ENCODE data around the gene SPOCK1.

SPOCK1 gene

GRCh38 chr5:137069358-137069757, 429.8 kb downstream of the SPOCK1 start:
- TF ChIP-seq, protein P1, sequence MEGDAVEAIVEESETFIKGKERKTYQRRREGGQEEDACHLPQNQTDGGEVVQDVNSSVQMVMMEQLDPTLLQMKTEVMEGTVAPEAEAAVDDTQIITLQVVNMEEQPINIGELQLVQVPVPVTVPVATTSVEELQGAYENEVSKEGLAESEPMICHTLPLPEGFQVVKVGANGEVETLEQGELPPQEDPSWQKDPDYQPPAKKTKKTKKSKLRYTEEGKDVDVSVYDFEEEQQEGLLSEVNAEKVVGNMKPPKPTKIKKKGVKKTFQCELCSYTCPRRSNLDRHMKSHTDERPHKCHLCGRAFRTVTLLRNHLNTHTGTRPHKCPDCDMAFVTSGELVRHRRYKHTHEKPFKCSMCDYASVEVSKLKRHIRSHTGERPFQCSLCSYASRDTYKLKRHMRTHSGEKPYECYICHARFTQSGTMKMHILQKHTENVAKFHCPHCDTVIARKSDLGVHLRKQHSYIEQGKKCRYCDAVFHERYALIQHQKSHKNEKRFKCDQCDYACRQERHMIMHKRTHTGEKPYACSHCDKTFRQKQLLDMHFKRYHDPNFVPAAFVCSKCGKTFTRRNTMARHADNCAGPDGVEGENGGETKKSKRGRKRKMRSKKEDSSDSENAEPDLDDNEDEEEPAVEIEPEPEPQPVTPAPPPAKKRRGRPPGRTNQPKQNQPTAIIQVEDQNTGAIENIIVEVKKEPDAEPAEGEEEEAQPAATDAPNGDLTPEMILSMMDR (IDR thresholded peaks at IDR 0.05; ENCODE audit: control extremely low read depth, extremely low read depth, low read depth, missing control alignments), result no peak
- DNase-seq (ENCODE audit: extremely low spot score), result no peak
- ChIA-PET CTCF (interaction anchor here (1.6 kb wide), 1 partner anchor 9 kb away, joined by 4 read pairs; no protein-coding TSS in a partner anchor), POLR2A (no interaction called here)

DNA sequence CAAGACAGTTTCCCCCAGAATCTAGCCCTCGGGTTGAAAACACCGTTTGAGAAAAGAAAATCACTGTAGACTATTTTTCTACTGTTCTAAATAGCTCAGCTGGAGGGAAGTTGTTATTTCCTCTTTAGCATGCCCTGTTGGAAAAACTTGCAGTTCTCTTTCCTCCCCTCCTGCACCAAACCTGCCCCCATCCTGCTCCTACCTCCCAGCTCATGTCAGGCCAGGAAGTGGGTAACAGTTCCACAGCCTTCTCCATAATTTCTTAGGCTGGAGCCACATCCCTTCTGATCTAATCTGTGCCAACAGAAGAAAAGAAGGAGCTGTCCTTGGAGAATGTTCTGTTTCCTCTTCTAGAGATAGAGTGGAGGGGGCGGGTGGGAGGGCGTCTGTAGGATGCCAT, 437.7 kb downstream of the SPOCK1 start:
- ChIA-PET POLR2A (no interaction called here), CTCF (interaction anchor here (1.3 to 2.1 kb wide), 2 partner anchors 14 to 23 kb away, joined by 3 to 9 read pairs; no protein-coding TSS in a partner anchor)
- TF ChIP-seq, protein P1 (IDR thresholded peaks at IDR 0.05; ENCODE audit: control extremely low read depth, extremely low read depth, low read depth, missing control alignments), result no peak
- DNase-seq (ENCODE audit: extremely low spot score), result no peak

- no peak for DNase-seq (ENCODE audit: extremely low spot score)
- ChIA-PET CTCF (interaction anchor here (0.9 to 1.8 kb wide), 4 partner anchors 16 to 21 kb away, joined by 3 to 5 read pairs (median 4); no protein-coding TSS in a partner anchor), POLR2A (no interaction called here)
- TF ChIP-seq, protein P1 (IDR thresholded peaks at IDR 0.05; ENCODE audit: control extremely low read depth, extremely low read depth, low read depth, missing control alignments), result no peak
Observed at GRCh38 chr5:137058089-137058488, 441.0 kb downstream of the SPOCK1 start.

DNA sequence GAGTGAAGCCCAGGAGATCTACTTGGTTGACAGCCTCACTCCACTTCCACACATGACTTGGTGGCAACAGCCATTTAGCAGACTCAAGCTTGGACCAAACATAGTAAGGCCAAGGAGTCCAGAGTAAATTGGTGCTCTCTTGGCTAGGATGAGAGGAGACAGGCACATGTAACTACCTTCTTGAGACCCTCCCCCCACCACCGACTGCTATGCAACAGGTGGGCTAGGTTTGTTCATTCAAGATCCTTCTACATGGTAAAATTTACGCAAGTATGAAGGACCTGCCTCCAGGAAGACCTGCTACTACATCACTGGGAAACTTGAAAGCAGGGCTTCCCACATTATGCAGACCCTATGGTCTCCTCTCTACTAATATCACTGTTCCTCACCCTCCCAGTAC, 442.4 kb downstream of the SPOCK1 start:
- TF ChIP-seq, protein P1 (IDR thresholded peaks at IDR 0.05; ENCODE audit: control extremely low read depth, extremely low read depth, low read depth, missing control alignments), result no peak
- DNase-seq (ENCODE audit: extremely low spot score), result no peak
- ChIA-PET POLR2A (no interaction called here), CTCF (interaction anchor here (1.4 to 1.8 kb wide), 2 partner anchors 18 to 19 kb away, joined by 4 to 5 read pairs; no protein-coding TSS in a partner anchor)

DNA sequence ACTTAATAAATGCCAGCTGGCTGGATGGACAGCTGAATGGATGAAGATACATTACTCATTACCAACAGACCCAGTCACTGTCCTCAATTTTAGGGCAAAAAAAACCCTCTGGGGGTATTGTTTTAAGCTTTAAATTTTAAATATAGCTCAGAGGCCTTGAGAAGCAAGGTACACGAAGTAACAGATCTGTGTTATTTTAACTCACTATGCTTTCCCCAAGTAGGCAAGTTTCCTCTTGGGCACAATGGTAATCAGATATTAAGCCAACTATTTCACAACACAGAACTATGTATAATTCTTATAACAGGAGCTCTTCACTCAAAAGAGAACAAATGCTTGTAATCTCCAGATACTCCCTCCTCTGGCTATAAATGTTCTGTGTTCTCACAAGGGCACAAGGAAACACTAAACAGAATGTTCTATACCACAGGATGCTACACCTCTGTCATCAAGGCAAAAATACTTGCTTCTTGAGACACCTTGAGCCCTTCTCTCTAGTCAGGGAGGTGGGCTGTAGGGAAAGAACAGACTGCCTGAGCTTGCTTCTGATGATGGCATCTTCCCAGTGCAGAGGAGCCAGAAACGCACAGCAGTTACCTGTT, 443.8 kb downstream of the SPOCK1 start:
- ChIA-PET POLR2A (no interaction called here), CTCF (no interaction called here)
- no peak for DNase-seq (ENCODE audit: extremely low spot score)
- TF ChIP-seq, protein P1 (IDR thresholded peaks at IDR 0.05; ENCODE audit: control extremely low read depth, extremely low read depth, low read depth, missing control alignments), result no peak

- TF ChIP-seq, protein P1 (IDR thresholded peaks at IDR 0.05; ENCODE audit: control extremely low read depth, extremely low read depth, low read depth, missing control alignments), result no peak
- ChIA-PET POLR2A (no interaction called here), CTCF (no interaction called here)
- DNase-seq (ENCODE audit: extremely low spot score), result no peak
Observed at GRCh38 chr5:137054792-137055191, 444.3 kb downstream of the SPOCK1 start.

Data from GM10248 (cell line).